Psoas muscle (tissue), 8 donors: ENCODE results near the gene SERPINA3. TPM values are rescaled to one million over a fixed set of nuclear protein-coding genes. Genes with fewer than 3 reads are reported as not detected.

Experiments used
- ATAC-seq, 4 donors: fragments of 200-7000 bp; cut with Tn5 transposase; one replicate each; pipeline ENCODE4 v1.9.1; 2020; ENCODE audit warnings: moderate library complexity in 3 of 4, mild to moderate bottlenecking in 2 of 4
- DNase-seq, 2 donors: peaks; one replicate each; pipeline ENCODE4 v3.0.0-alpha.2; 2020
- H3K27ac ChIP-seq: fragments of 200-600 bp; one replicate; pipeline ENCODE4 v1.8.0; 2022
- H3K27me3 ChIP-seq, 3 donors: fragments of 200-600 bp in 1 of 3; one replicate each; pipeline versions ENCODE4 v1.6.1 to v1.8.0; 2013 to 2022; ENCODE audit warnings: low read length in 2 of 3, mild to moderate bottlenecking in 2 of 3, moderate library complexity in 1 of 3; ENCODE audit not compliant: insufficient read depth in 3 of 3
- H3K36me3 ChIP-seq, 2 donors: fragments of 200-600 bp in 1 of 2; one replicate each; pipeline versions ENCODE4 v1.6.1 to v1.8.0; 2013 to 2022; ENCODE audit warnings: low read depth in 1 of 2, mild to moderate bottlenecking in 1 of 2, moderate library complexity in 1 of 2; ENCODE audit not compliant: insufficient read depth in 1 of 2
- H3K4me1 ChIP-seq: fragments of 200-600 bp; one replicate; pipeline ENCODE4 v1.8.0; 2022
- H3K4me3 ChIP-seq: fragments of 200-600 bp; one replicate; pipeline ENCODE4 v1.8.0; 2022; ENCODE audit warnings: mild to moderate bottlenecking
- H3K9me3 ChIP-seq: fragments of 200-600 bp; one replicate; pipeline ENCODE4 v1.8.0; 2022
- WGBS, 3 donors: extraction: QIAGEN DNeasy Blood & Tissue Kit; methylation state at CpG; one replicate each; pipeline versions ENCODE4 v1.1.6 to v1.1.7; 2013; 5-methylcytosine and 5-hydroxymethylcytosine counted together
- intact Hi-C, 2 donors: fragments of 100-400 bp; cut with DNase I; formaldehyde crosslinking; loops; one replicate each; pipeline versions ENCODE4 v1.11.0 to v1.14.2; 2022
- polyA plus RNA-seq, 3 donors: library from polyadenylated mRNA; stranded (reverse); fragments of 200-250 nt; gene quantifications; one replicate each; pipeline ENCODE4 v1.2.3, GENCODE V29; 2013
- total RNA-seq, 4 donors: library from RNA; stranded (reverse); fragmentation: NEBNext Ultra II Directional in 2 of 4; extraction: Animal tissue kit (Norgen Biotek cat#: 25700) in 2 of 4; gene quantifications; one replicate each; pipeline versions ENCODE4 v1.2.1 to v1.2.4, GENCODE V29; 2021 to 2023
- TF ChIP-seq, protein P1 (sequence below): fragments of 200-600 bp; IDR thresholded peaks from one replicate; pipeline ENCODE4 v1.8.0; 2022; ENCODE audit warnings: antibody characterized with exemption
- donor health status: healthy with polysubstance abuse.
- donor health status: DM: no; HTN: no; CAD: no; lungs with moderate emphysema.
- donor health status: Bipolar disorder and iron deficiency.
- donor health status: healthy.
- donor health status: DM: yes; HTN: yes; CAD: no.
- donor health status: DM: no; HTN: no; CAD: no.
- donor health status: DM: no; HTN: no; CAD: no.
- donor health status: DM: yes; HTN: yes; CAD: no.

SERPINA3 gene
- total and polyA plus RNA-seq, 7 donors = 5.5 to 1,141 (median 186) TPM

DNA sequence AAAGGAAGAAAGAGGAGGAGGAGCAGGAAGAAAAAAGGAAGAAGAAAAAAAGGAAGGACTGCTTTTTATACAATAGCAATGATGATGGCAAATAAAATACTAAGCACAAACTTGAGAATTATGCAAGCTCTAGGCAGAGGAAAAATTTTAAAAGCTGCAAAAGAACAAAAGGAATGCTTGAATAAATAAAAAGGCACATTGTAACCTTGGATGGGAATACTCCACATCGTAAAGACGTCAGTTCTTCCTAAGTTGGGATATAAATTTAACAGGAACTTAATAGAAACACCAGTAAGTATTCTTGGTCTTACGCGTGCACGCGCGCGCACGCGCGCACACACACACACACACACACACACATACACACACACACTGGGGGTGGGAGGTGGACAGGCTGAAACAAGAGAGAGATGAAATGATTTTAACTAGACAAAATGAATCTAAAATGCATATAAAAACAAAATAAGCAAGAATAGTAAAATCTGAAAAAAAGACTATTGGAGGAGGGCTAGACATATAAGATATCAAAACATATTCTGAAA lies 43.0 kb downstream of the SERPINA3 start:
- Histone ChIP-seq H3K4me3 (no peak overlapping the region), H3K4me1 (no peaks in the 10 kb centered on the region), H3K9me3 (no peaks in the 10 kb centered on the region), H3K27me3 (no peaks in the 10 kb centered on the region), H3K36me3 (no peaks in the 10 kb centered on the region), H3K27ac (no peak overlapping the region)
- TF ChIP-seq, protein P1, sequence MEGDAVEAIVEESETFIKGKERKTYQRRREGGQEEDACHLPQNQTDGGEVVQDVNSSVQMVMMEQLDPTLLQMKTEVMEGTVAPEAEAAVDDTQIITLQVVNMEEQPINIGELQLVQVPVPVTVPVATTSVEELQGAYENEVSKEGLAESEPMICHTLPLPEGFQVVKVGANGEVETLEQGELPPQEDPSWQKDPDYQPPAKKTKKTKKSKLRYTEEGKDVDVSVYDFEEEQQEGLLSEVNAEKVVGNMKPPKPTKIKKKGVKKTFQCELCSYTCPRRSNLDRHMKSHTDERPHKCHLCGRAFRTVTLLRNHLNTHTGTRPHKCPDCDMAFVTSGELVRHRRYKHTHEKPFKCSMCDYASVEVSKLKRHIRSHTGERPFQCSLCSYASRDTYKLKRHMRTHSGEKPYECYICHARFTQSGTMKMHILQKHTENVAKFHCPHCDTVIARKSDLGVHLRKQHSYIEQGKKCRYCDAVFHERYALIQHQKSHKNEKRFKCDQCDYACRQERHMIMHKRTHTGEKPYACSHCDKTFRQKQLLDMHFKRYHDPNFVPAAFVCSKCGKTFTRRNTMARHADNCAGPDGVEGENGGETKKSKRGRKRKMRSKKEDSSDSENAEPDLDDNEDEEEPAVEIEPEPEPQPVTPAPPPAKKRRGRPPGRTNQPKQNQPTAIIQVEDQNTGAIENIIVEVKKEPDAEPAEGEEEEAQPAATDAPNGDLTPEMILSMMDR = no peak
- ATAC-seq = no peak
- DNase-seq = no peak
- WGBS, 3 donors = 59 to 80% (median 73%) methylated on average over 11 of the region's 11 CpGs
- intact Hi-C loops = no loop called here

DNA sequence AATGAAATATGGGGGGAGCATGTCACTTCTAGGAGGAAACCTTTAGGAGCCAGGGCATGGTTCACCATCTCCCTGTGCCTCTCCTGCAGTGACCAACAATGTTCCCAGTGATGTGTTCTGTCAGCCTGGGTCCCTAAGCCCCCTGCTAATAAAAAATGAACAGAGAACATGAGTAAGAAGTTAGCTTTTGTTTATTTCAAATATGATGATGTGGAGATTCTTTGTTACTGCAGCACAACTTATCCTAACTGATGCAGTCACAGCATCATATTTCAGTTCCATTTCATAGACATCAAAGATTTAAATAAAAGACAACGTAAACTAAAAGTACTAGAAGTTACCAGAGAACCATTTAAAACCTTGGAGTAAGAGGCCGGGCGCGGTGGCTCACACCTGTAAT lies 43.9 kb downstream of the SERPINA3 start:
- Histone ChIP-seq H3K36me3 (no peaks in the 10 kb centered on the region), H3K4me1 (no peaks in the 10 kb centered on the region), H3K27me3 (no peaks in the 10 kb centered on the region), H3K9me3 (no peaks in the 10 kb centered on the region), H3K4me3 (no peak overlapping the region), H3K27ac (no peak overlapping the region)
- TF ChIP-seq, protein P1 = no peak
- intact Hi-C loops = no loop called here
- WGBS, 3 donors = 91 to 94% (median 93%) methylated on average over 4 of the region's 4 CpGs
- DNase-seq (no peak), ATAC-seq (no peak)

DNA sequence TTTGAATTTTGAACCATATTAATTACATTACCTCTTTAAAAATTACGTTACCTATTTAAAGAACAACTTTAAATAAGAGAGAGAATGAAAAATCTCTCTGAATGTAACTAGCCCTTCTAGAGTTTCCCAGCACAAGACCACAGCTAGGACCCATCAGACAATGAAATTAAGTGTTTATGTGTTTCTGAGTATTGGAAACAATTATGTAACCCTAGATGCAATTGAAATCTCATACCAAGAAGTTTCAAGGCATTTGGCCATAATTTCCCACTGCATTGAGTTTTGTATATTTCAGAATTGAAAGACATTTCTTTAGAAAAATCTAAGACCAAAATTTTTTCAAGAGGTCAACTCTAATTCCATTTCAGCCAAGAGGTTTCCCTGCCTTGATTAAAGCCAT lies 47.1 kb downstream of the SERPINA3 start:
- H3K27me3 ChIP-seq = no peaks in the 10 kb centered on the region
- no peaks in the 10 kb centered on the region for H3K36me3 ChIP-seq
- H3K9me3 ChIP-seq = no peaks in the 10 kb centered on the region
- ATAC-seq = no peak
- TF ChIP-seq, protein P1 = no peak
- no peaks in the 10 kb centered on the region for H3K4me1 ChIP-seq
- no peak for DNase-seq
- intact Hi-C loops = no loop called here
- 76 to 79% (median 78%) methylated on average over 1 of the region's 1 CpG for WGBS, 3 donors
- H3K27ac ChIP-seq = no peak overlapping the region
- no peak overlapping the region for H3K4me3 ChIP-seq

DNA sequence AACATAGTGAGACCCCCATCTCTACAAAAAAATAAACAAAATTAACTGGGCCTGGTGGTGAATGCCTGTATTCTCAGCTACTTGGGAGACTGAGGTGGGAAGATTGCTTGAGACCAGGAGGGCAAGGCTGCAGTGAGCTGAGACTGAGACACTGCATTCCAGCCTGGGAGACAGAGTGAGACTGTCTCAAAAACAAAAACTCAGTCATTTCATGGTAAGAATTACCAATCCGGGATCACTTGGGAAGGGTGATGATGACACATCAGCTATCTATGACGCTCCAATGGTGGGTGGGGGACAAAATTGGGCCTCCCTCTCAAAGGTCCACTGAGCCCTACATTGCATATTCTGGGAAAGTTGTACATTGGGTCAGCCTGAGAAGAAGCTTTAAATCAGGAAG lies 47.7 kb downstream of the SERPINA3 start:
- ATAC-seq (no peak), DNase-seq (no peak)
- WGBS, 3 donors = 69 to 78% (median 77%) methylated on average over 2 of the region's 2 CpGs
- Histone ChIP-seq H3K36me3 (no peaks in the 10 kb centered on the region), H3K9me3 (no peaks in the 10 kb centered on the region), H3K4me3 (no peak overlapping the region), H3K27ac (no peak overlapping the region), H3K27me3 (no peaks in the 10 kb centered on the region), H3K4me1 (no peaks in the 10 kb centered on the region)
- TF ChIP-seq, protein P1 = no peak
- intact Hi-C loops = no loop called here

DNA sequence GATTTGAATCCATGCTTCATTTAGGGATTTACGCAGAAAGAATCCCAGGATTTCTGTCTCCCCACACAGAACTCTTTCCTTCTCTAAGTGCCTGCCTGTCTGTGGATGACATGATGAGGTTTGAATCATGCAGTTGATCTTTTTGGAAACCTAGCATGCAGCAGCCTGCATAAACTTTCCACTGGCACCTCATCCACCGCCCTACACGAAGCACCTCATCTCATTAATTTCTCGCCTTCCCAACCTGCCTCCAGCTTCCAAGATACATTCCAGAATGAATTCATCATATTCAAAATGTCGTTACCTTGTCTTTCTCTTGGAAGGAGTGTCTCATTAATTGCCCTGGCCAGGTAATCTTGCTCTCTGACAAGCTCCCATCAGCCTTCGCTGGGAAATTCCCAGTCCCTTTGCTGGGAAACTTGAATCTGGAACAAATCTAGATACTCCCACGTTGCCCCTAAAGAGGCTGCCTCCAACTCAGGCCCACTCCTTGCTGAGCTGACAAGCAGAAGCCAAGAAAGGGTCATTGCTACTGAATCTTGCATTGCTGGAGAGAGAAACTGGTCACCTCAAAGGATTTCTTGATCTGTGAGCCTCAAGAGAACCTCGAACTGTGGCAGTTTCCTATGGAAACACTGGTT lies 48.2 kb downstream of the SERPINA3 start:
- intact Hi-C loops = no loop called here
- 72 to 75% (median 74%) methylated on average over 8 of the region's 8 CpGs for WGBS, 3 donors

More for the DNA sequence above, 48.2 kb downstream of the SERPINA3 start:
- no peak for ATAC-seq
- TF ChIP-seq, protein P1 = no peak
- Histone ChIP-seq H3K4me1 (no peaks in the 10 kb centered on the region), H3K9me3 (no peaks in the 10 kb centered on the region), H3K27ac (no peak overlapping the region), H3K4me3 (no peak overlapping the region), H3K27me3 (no peaks in the 10 kb centered on the region), H3K36me3 (no peaks in the 10 kb centered on the region)
- no peak for DNase-seq
